Measurements from ENCODE around the gene CHST2. TPM values are rescaled to one million over a fixed set of nuclear protein-coding genes. Genes with fewer than 3 reads are reported as not detected.

CHST2 gene
- polyA plus RNA-seq, 1 donor = 4.0 TPM

DNA sequence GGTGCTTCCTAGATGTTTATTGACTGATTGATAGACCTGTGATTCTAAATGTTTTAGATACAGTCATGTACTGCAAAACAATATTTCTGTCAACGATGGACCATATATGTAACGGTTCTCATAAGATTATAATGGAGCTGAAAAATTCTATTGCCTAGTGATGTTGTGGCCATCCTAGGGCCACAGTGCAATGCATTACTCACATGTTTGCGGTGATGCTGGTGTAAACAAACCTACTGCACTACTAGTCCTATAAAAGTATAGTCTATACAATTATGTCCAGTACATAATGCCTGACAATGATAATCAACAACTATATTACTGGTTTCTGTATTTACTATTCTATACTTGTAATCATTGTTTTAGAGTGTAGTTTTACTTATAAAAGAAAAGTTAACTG, 46.8 kb downstream of the CHST2 start:
- DNase-seq (ENCODE audit: low read depth) = no peak

DNA sequence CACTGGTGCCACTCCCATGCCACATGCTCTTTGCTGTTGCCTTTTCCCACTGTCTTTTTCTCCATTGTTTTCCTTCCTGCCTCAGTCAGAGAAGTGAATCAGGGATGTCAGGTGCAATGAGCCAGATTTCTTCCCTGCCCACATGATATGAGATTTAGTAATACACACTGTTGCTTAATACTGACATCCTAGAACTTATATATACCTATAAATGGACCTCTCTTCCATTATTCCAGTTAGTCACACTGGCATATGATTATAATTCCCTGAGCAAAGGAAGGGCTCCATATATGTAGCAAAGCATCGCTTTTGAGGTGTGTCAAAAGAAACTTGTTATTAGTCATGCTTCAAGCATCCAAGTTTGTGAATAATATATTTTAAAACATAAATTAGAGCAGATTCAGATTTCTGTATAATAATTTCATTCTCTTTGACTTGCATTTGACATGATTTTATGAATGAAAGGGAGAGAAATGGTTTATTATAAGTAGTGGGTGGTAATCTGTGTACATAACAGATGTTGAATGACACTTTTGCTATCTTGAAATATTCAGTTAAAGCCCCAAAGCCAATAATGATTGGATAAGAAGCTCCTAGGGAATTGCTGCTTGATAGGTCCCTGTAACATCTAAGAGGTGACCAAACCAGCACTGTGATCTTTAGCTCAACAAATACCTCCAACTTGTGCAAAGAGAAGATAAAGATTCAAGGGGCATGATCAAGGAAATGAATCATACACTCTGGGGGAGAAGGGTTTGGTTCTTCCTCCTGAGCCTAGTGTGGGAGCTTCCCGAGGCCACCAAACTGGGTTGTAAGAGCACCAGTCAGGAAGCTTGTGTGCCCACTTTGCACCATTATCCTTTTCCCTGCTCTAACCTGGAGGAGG, 48.6 kb downstream of the CHST2 start:
- DNase-seq (ENCODE audit: low read depth) = no peak

DNA sequence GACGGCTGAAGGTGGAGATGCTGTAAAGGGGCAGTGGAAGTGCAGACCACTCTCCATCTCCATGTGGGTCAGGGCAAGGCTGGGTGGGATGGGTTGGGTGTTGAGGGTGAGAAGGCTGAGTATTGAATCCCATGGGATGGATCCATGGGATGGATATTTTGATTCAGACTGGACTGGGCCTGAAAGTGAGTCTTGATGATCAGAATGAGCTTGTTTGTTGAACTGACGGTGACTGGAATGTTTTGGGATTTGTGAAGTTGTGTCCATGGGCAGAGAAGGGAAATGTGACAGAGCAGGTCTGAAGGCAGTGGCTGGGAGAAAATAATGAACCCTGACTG, 49.3 kb downstream of the CHST2 start:
- no peak for DNase-seq (ENCODE audit: low read depth)

DNA sequence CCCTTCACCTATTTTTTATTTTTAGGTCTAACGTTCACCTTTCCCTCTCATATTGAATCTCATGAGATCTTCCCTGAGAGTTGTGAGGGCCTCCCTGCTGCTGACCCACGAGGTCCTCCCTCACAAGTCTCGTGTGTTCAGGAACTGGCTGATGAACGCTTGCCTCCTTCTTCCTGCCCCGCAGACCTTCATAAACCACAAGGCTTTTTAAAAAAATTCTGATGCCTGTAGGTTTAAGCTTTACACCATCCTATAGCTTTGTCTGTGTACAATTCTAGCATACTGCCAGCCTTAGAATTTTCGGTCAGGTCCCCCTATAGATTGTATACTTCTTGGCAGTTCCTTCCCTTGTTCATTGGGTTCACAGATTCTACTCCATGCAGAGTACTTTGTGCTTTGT, 50.5 kb downstream of the CHST2 start:
- DNase-seq (ENCODE audit: low read depth) = no peak

DNA sequence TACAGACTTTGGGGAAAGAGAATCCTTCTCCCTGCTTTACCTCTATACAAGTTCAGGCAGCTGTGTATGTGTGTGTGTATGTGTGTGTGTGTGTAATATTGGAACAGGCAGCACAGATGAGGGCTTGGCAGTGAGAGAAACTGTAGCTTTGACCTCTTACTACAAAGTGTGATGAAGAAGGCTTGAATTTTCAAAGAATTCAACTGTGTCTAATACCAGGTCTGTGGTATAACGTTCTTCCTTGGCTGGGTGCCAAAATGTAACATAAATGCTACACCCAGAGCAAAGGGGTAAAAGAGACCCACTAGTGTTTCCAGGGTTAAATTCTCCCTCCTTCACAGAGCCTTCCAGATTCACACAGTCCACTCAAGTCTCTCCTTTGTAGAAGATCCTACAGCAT, 51.1 kb downstream of the CHST2 start:
- DNase-seq (ENCODE audit: low read depth) = no peak

DNA sequence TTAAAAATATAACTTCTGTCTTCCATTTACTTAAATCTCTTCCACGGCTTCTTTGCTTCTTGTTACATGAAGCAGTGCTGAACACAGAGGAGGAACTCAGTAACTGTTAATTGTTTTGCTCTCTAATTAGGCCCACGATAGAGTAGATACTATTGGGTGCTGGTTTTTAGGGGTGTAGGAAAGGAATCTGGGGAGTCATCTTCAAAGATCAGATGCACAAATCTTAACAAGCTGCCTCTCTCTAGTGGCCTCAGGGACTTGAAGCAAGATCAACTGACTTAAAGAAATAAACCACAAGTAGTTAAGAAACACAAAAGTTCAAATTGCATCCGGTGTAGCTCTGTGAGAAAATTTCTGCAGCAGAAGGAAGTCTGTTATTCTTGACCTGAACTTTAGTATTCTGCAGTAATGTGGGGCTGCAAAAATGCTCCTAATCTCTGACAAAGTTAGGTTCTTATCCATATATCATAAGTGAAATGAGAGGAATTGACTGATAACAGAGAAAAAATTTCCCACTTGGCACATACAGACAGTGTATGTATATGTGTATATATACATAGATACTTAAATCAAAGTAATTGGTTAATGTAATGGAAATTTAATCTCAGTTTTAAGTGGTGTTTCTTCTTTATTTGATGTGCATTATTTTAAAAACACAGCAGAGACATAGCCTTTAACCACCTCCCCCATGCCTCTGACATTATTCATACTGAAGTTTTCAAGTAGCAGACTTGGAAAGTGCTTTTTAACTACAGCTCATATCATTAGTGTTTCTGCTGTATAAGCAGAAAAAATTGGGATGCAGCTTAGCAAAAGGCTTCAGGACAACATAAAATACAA, 51.8 kb downstream of the CHST2 start:
- no peak for DNase-seq (ENCODE audit: low read depth)

DNA sequence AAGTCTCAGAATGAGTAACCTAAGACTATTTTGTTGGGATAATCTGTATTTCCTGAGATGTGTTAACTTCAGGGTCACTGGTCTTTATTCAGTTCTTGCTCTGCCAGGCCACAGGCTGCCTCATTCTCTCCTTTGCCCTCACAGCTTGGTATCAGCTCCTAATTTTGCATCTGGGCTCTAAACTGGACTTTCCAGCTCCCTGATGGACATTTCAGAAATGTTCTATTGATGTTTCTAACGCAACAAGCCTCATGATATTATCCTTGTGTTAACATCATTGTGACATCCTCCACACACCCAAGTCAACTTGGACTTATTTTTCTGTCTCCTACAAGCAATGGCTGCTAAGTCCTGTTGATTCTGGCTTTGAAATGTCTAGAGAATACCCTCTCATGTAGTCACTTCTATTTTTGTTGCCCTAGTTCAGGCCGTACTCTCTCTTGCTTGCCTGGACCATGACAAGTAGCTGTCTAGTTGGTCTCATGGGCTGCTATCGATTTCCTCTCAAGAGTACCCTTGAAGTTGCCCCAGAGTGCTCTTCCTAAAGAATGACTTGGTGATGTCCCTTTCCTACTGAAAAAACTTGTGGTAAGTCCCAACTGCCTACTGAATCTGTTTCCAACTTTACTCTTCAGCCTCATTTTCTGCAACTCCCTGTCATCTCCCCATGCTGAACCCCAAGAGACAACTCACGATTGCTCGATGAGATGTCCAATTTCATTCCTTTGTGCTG, 52.7 kb downstream of the CHST2 start:
- DNase-seq (ENCODE audit: low read depth) = no peak

DNA sequence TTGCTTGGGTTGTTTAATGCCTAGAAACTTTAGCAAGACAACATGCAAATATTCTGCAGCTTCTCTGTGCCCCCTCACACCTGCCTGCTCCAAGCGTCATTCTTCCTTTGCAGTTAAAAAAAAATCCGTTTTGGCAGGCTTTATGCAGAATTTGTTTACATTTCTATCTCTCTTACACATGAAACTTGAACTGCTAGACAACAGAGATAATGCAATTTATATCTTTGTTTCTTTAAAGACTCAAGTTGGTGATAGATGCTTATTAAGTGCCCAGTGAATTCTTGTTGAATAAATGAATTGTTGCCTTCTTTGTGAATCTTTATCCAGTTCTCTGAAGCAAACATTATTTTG, 53.2 kb downstream of the CHST2 start:
- no peak for DNase-seq (ENCODE audit: low read depth)

DNA sequence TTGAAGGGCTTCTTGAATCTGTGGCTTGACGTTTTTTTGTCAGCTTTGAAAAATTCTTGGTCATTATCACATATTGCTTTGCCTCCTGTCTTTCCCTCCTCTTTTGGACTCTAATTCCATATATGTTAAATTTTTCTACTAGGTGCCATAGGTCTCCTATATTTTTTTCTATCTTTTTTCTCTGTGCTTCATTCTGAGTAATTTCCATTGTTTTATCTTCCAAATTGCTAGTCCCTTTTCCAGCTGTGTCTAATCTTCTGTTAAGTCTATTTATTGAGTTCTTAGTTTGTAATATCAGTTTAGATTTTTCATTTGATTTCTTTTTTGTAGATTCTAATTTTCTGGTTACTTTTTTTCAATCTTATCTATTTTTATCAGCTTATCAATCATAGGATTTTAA, 53.7 kb downstream of the CHST2 start:
- no peak for DNase-seq (ENCODE audit: low read depth)

Other genes with a start within 250 kb of the CHST2 start
- gene PCOLCE2, start 230.7 kb upstream of the CHST2 start, polyA plus RNA-seq (ENCODE audit: insufficient read length) = 1.2 TPM
- gene PAQR9, start 156.1 kb upstream of the CHST2 start, polyA plus RNA-seq (ENCODE audit: insufficient read length) = 0.08 TPM
- 84.8 TPM for gene U2SURP, start 118.2 kb upstream of the CHST2 start, polyA plus RNA-seq (ENCODE audit: insufficient read length)

Data from forelimb muscle (tissue), 1 donor.